ENCODE data around the gene NPTN.
"Not testable (repeated sequence)": the region's sequence is repeated elsewhere in the genome, so short reads cannot be mapped to it uniquely, and the experiment has no call there.

The NPTN gene

GRCh38 chr15:73578026-73578425, 55.2 kb downstream of the NPTN start:
- no peak overlapping the region for H3K27ac ChIP-seq
- H3K4me1 ChIP-seq: peaks cover 2% of the 10 kb centered on the region
- H3K4me3 ChIP-seq (ENCODE audit: low read depth, low read length): no peak overlapping the region
- no peaks in the 10 kb centered on the region for H3K9me3 ChIP-seq (ENCODE audit: control insufficient read depth, low read length)
- H2AFZ ChIP-seq: no peak overlapping the region
- H3K79me2 ChIP-seq: no peaks in the 10 kb centered on the region
- no peak overlapping the region for H3K9ac ChIP-seq
- no peak for TF ChIP-seq CTCF (IDR thresholded peaks at IDR 0.05)
- H3K4me2 ChIP-seq (ENCODE audit: low read length): no peak overlapping the region
- H3K36me3 ChIP-seq (ENCODE audit: control insufficient read depth, insufficient read depth, low read length): no peaks in the 10 kb centered on the region
- no peaks in the 10 kb centered on the region for H3K27me3 ChIP-seq (ENCODE audit: control insufficient read depth, insufficient read depth, low read length)

GRCh38 chr15:73577593-73577992, 55.6 kb downstream of the NPTN start:
- not testable (repeated sequence) for H3K36me3 ChIP-seq (ENCODE audit: control insufficient read depth, insufficient read depth, low read length); H3K27ac ChIP-seq; H3K4me1 ChIP-seq; H3K4me3 ChIP-seq (ENCODE audit: low read depth, low read length); H2AFZ ChIP-seq; H3K4me2 ChIP-seq (ENCODE audit: low read length); H3K27me3 ChIP-seq (ENCODE audit: control insufficient read depth, insufficient read depth, low read length); H3K9me3 ChIP-seq (ENCODE audit: control insufficient read depth, low read length); H3K9ac ChIP-seq; H3K79me2 ChIP-seq

GRCh38 chr15:73575636-73576247, 57.4 kb downstream of the NPTN start:
- Histone ChIP-seq H3K36me3 (ENCODE audit: control insufficient read depth, insufficient read depth, low read length) (no peaks in the 10 kb centered on the region), H3K9me3 (ENCODE audit: control insufficient read depth, low read length) (no peaks in the 10 kb centered on the region), H3K27me3 (ENCODE audit: control insufficient read depth, insufficient read depth, low read length) (no peaks in the 10 kb centered on the region), H3K27ac (no peak overlapping the region), H3K4me1 (peaks cover 2% of the 10 kb centered on the region), H3K79me2 (no peaks in the 10 kb centered on the region), H3K9ac (no peak overlapping the region), H2AFZ (no peak overlapping the region), H3K4me3 (ENCODE audit: low read depth, low read length) (no peak overlapping the region), H3K4me2 (ENCODE audit: low read length) (no peak overlapping the region)
- TF ChIP-seq CTCF (IDR thresholded peaks at IDR 0.05): no peak

GRCh38 chr15:73573572-73573971, 59.6 kb downstream of the NPTN start:
- no peak overlapping the region for H3K9ac ChIP-seq
- no peaks in the 10 kb centered on the region for H3K27me3 ChIP-seq (ENCODE audit: control insufficient read depth, insufficient read depth, low read length)
- no peak overlapping the region for H3K4me3 ChIP-seq (ENCODE audit: low read depth, low read length)
- no peaks in the 10 kb centered on the region for H3K9me3 ChIP-seq (ENCODE audit: control insufficient read depth, low read length)
- no peaks in the 10 kb centered on the region for H3K79me2 ChIP-seq
- peaks cover 2% of the 10 kb centered on the region for H3K4me1 ChIP-seq
- H3K4me2 ChIP-seq (ENCODE audit: low read length): no peak overlapping the region
- no peak overlapping the region for H2AFZ ChIP-seq
- TF ChIP-seq CTCF (IDR thresholded peaks at IDR 0.05): no peak
- peak overlapping the region; percentile 11 for H3K27ac ChIP-seq
- no peaks in the 10 kb centered on the region for H3K36me3 ChIP-seq (ENCODE audit: control insufficient read depth, insufficient read depth, low read length)

GRCh38 chr15:73573037-73573436, 60.2 kb downstream of the NPTN start:
- Histone ChIP-seq H3K36me3 (ENCODE audit: control insufficient read depth, insufficient read depth, low read length) (no peaks in the 10 kb centered on the region), H3K27me3 (ENCODE audit: control insufficient read depth, insufficient read depth, low read length) (no peaks in the 10 kb centered on the region), H3K27ac (peak overlapping the region; percentile 15), H3K4me1 (peaks cover 2% of the 10 kb centered on the region), H3K9me3 (ENCODE audit: control insufficient read depth, low read length) (no peaks in the 10 kb centered on the region), H2AFZ (no peak overlapping the region), H3K79me2 (no peaks in the 10 kb centered on the region), H3K4me3 (ENCODE audit: low read depth, low read length) (no peak overlapping the region), H3K4me2 (ENCODE audit: low read length) (no peak overlapping the region), H3K9ac (no peak overlapping the region)
- no peak for TF ChIP-seq CTCF (IDR thresholded peaks at IDR 0.05)
